Esophagus muscularis mucosa (tissue), 3 donors: ENCODE measurements around the gene APOL3.

Source experiments
- CTCF ChIP-seq, 3 experiments: fragments of 200-600 bp in 2 of 3; fragments of 450-650 bp in 1 of 3; sonication (generic) in 2 of 3; IDR thresholded peaks; one replicate each; pipeline ENCODE4 v1.5.1; 2017 to 2019; ENCODE audit warnings: antibody characterized with exemption in 3 of 3, mild to moderate bottlenecking in 2 of 3, moderate library complexity in 1 of 3
- POLR2A ChIP-seq: fragments of 450-650 bp; IDR thresholded peaks from one replicate; pipeline ENCODE4 v1.6.1; 2017; ENCODE audit warnings: antibody characterized with exemption, moderate library complexity, mild to moderate bottlenecking, low read depth

- TF ChIP-seq CTCF (IDR thresholded peaks at IDR 0.05) (no peak), POLR2A (no peak)
These were observed 6.8 kb downstream of the APOL3 start for GRCh38 chr22:36153501-36154422.
